ENCODE data around the gene LZTR1. TPM values are rescaled to one million over a fixed set of nuclear protein-coding genes. Genes with fewer than 3 reads are reported as not detected.
"Not testable (repeated sequence)": the region's sequence is repeated elsewhere in the genome, so short reads cannot be mapped to it uniquely, and the experiment has no call there.

LZTR1 gene
- total and polyA plus RNA-seq, 2 of the 8 experiments (the other 6 are each of a cell fraction or from before 2014, with no cell fraction given): 22.3 to 31.0 TPM

DNA sequence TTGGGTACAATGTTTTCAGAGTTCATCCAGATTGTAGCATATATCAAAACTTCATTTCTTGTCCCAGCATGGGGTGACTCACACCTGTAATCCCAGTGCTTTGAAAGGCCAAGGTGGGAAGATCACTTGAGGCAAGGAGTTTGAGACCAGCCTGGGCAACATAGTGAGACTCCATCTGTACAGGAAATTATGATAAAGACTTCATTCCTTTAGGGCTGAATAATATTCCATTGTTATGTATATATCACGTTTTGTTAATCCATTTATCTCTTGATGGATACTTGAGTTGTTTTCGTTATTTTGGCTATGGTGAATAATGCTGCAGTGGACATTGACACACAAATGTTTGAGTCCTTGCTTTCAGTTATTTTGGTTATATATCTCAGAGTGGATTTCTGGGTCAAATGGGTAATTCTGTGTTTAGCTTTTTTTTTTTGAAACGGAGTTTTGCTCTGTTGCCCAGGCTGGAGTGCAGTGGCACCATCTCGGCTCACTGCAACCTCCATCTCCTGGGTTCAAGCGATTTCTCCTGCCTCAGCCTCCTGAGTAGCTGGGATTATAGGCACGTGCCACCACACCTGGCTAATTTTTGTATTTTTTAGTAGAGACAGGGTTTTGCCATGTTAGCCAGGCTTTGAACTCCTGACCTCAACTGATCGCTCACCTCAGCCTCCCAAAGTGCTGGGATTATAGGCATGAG is 39.7 kb upstream of the LZTR1 start:
- not testable (repeated sequence) for H3K23me2 ChIP-seq (ENCODE audit: low read depth, low read length); H3K14ac ChIP-seq (ENCODE audit: insufficient read length); H3K9ac ChIP-seq (replicated peaks in 1 of 4; ENCODE audit: extremely low read depth in 1 of 4, low read depth in 3 of 4, low read length in 3 of 4); H2BK20ac ChIP-seq (ENCODE audit: low read length); H2AK5ac ChIP-seq (ENCODE audit: low read depth, low read length); H4K91ac ChIP-seq (replicated peaks; ENCODE audit: insufficient read length, low read length); DNase-seq (ENCODE audit: low read depth in 1 of 2, low spot score in 2 of 2); H3K27ac ChIP-seq (ENCODE audit: low read depth, low read length); H4K8ac ChIP-seq (ENCODE audit: extremely low read depth, insufficient read depth, low read length); H2AFZ ChIP-seq (ENCODE audit: low read length); H3K79me1 ChIP-seq (ENCODE audit: low read depth, low read length); H3K27me3 ChIP-seq (replicated peaks in 1 of 4; ENCODE audit: control insufficient read depth in 3 of 4, extremely low read depth in 1 of 4, insufficient read depth in 3 of 4, low read length in 3 of 4); H3K9me3 ChIP-seq (ENCODE audit: insufficient read depth in 2 of 2, low read depth in 1 of 2, low read length in 1 of 2); FAIRE-seq; H2BK120ac ChIP-seq (replicated peaks; ENCODE audit: low read depth, low read length); H3K23ac ChIP-seq (ENCODE audit: insufficient read length); H3K4ac ChIP-seq (replicated peaks; ENCODE audit: insufficient read length, low read depth, low read length); H3K18ac ChIP-seq (ENCODE audit: extremely low read depth, low read length); H2BK12ac ChIP-seq (ENCODE audit: low read depth, low read length); H3K56ac ChIP-seq (replicated peaks; ENCODE audit: insufficient read length, low read depth, low read length); H4K5ac ChIP-seq (ENCODE audit: insufficient read length, low read depth, low read length); H2BK5ac ChIP-seq (ENCODE audit: low read depth, low read length); H3K4me2 ChIP-seq (ENCODE audit: insufficient read depth in 1 of 2, low read depth in 2 of 2, low read length in 2 of 2); H3K4me3 ChIP-seq (ENCODE audit: extremely low read depth in 1 of 4, insufficient read depth in 2 of 4, low read depth in 3 of 4, low read length in 4 of 4); H3K4me1 ChIP-seq (replicated peaks in 1 of 4; ENCODE audit: control insufficient read depth in 3 of 4, insufficient read depth in 4 of 4, low read length in 3 of 4); H2BK15ac ChIP-seq (ENCODE audit: low read length); H3K36me3 ChIP-seq (ENCODE audit: control insufficient read depth in 2 of 4, insufficient read depth in 4 of 4, low read length in 3 of 4)
- POLR2A ChIA-PET (ENCODE audit: partially characterized antibody): interaction anchor here (0.7 to 1.8 kb wide), 2 partner anchors 14 to 60 kb away, joined by 3 read pairs; no protein-coding TSS in a partner anchor
- peaks cover 52 to 97% of the 10 kb centered on the region in 2 experiments for H3K79me2 ChIP-seq (ENCODE audit: control insufficient read depth in 1 of 2, insufficient read depth in 2 of 2, low read length in 2 of 2)
- CTCF ChIA-PET (ENCODE audit: partially characterized antibody): interaction anchor here (0.7 to 1.5 kb wide), 3 partner anchors 9 to 138 kb away, joined by 3 to 4 read pairs (median 3); no protein-coding TSS in a partner anchor
- 89% methylated on average over 7 of the region's 7 CpGs; no CpG with 5 or more reads in 1 of the 2 experiments for WGBS, 2 experiments (ENCODE audit: extremely low coverage in 1 of 2, insufficient coverage in 1 of 2, insufficient read length in 1 of 2, insufficient replicate concordance in 2 of 2, low coverage in 1 of 2, low lambda C conversion rate in 2 of 2, missing lambda C conversion rate in 1 of 2)
- H4K20me1 ChIP-seq (replicated peaks in 1 of 2; ENCODE audit: control insufficient read depth in 1 of 2, insufficient read depth in 2 of 2, low read length in 2 of 2): peaks cover 35 to 45% of the 10 kb centered on the region in 2 experiments
